BLaER1 (cell line): ENCODE measurements around the gene TMEM170A.
"Not testable (repeated sequence)": the region's sequence is repeated elsewhere in the genome, so short reads cannot be mapped to it uniquely, and the experiment has no call there.

Experiments
- H3K27ac ChIP-seq: shearing (Covaris generic); formaldehyde crosslinking; 2 replicates; pipeline ENCODE4 v1.8.1; 2022
- H3K27me3 ChIP-seq: shearing (Covaris generic); formaldehyde crosslinking; 2 replicates; pipeline ENCODE4 v1.8.1; 2022
- H3K36me3 ChIP-seq: shearing (Covaris generic); formaldehyde crosslinking; 2 replicates; pipeline ENCODE4 v1.8.1; 2022
- H3K4me1 ChIP-seq: shearing (Covaris generic); formaldehyde crosslinking; 2 replicates; pipeline ENCODE4 v1.8.1; 2022
- H3K4me2 ChIP-seq: shearing (Covaris generic); formaldehyde crosslinking; 2 replicates; pipeline ENCODE4 v1.8.1; 2022
- H3K4me3 ChIP-seq: shearing (Covaris generic); formaldehyde crosslinking; 2 replicates; pipeline ENCODE4 v1.8.1; 2022
- H3K9ac ChIP-seq: shearing (Covaris generic); formaldehyde crosslinking; 2 replicates; pipeline ENCODE4 v1.8.1; 2022
- H3K9me3 ChIP-seq: shearing (Covaris generic); formaldehyde crosslinking; 2 replicates; pipeline ENCODE4 v1.8.1; 2022
- H4K20me1 ChIP-seq: shearing (Covaris generic); formaldehyde crosslinking; 2 replicates; pipeline ENCODE4 v1.8.1; 2022
- Cebpa-rat ChIP-seq: shearing (Covaris generic); IDR thresholded peaks from 2 replicates; pipeline ENCODE4 v1.8.1; 2022

Gene TMEM170A

GRCh38 chr16:75464122-75464918 lies at the start of gene TMEM170A:
Gene TMEM170A (minus strand): TSS chr16:75464689. CDS start chr16:75464600, 89 bp downstream.
- peak within 1 kb of the TSS; percentile 90 for H3K9ac ChIP-seq
- no peak for TF ChIP-seq Cebpa-rat
- peak within 1 kb of the TSS; percentile 90 for H3K4me2 ChIP-seq
- H3K4me3 ChIP-seq = peak within 1 kb of the TSS; percentile 98
- H3K27ac ChIP-seq = peak within 1 kb of the TSS; percentile 77
- no peaks in the 10 kb centered on the region for H3K9me3 ChIP-seq
- H4K20me1 ChIP-seq = peaks cover 49% of the 10 kb centered on the region
- H3K4me1 ChIP-seq = peaks cover 46% of the 10 kb centered on the region
- H3K36me3 ChIP-seq = peaks cover 21% of the 10 kb centered on the region
- H3K27me3 ChIP-seq = no peaks in the 10 kb centered on the region

- Histone ChIP-seq H3K36me3 (no peaks in the 10 kb centered on the region), H3K4me1 (peaks cover 68% of the 10 kb centered on the region), H3K27me3 (no peaks in the 10 kb centered on the region), H3K4me2 (peak overlapping the region; percentile 66), H3K27ac (peak overlapping the region; percentile 65), H3K9me3 (peaks cover 43% of the 10 kb centered on the region), H3K4me3 (no peak overlapping the region), H4K20me1 (no peaks in the 10 kb centered on the region), H3K9ac (no peak overlapping the region)
- TF ChIP-seq Cebpa-rat = no peak
These were observed 42.1 kb upstream of the TMEM170A start for GRCh38 chr16:75506574-75506973.

GRCh38 chr16:75506107-75506506 lies 41.6 kb upstream of the TMEM170A start:
- no peak for TF ChIP-seq Cebpa-rat
- H4K20me1 ChIP-seq = no peaks in the 10 kb centered on the region
- no peaks in the 10 kb centered on the region for H3K27me3 ChIP-seq
- H3K36me3 ChIP-seq = no peaks in the 10 kb centered on the region
- peaks cover 72% of the 10 kb centered on the region for H3K4me1 ChIP-seq
- peak overlapping the region; percentile 66 for H3K4me2 ChIP-seq
- H3K9me3 ChIP-seq = peaks cover 43% of the 10 kb centered on the region
- no peak overlapping the region for H3K4me3 ChIP-seq
- H3K9ac ChIP-seq = no peak overlapping the region
- H3K27ac ChIP-seq = peak overlapping the region; percentile 65

GRCh38 chr16:75503801-75504200 lies 39.3 kb upstream of the TMEM170A start:
- no peaks in the 10 kb centered on the region for H3K27me3 ChIP-seq
- peak overlapping the region; percentile 62 for H3K27ac ChIP-seq
- no peaks in the 10 kb centered on the region for H4K20me1 ChIP-seq
- H3K4me1 ChIP-seq = peaks cover 84% of the 10 kb centered on the region
- no peaks in the 10 kb centered on the region for H3K36me3 ChIP-seq
- TF ChIP-seq Cebpa-rat = no peak
- no peak overlapping the region for H3K4me3 ChIP-seq
- H3K4me2 ChIP-seq = peak overlapping the region; percentile 50
- H3K9ac ChIP-seq = no peak overlapping the region
- peaks cover 45% of the 10 kb centered on the region for H3K9me3 ChIP-seq

- TF ChIP-seq Cebpa-rat = no peak
- Histone ChIP-seq H3K27me3 (no peaks in the 10 kb centered on the region), H3K27ac (peak overlapping the region; percentile 30), H4K20me1 (no peaks in the 10 kb centered on the region), H3K4me2 (peak overlapping the region; percentile 50), H3K36me3 (no peaks in the 10 kb centered on the region), H3K9ac (no peak overlapping the region), H3K9me3 (peaks cover 37% of the 10 kb centered on the region), H3K4me1 (peaks cover 86% of the 10 kb centered on the region), H3K4me3 (no peak overlapping the region)
These were observed 38.6 kb upstream of the TMEM170A start for GRCh38 chr16:75502916-75503605.

- H3K9ac ChIP-seq, H3K27ac ChIP-seq, H3K4me3 ChIP-seq, H3K36me3 ChIP-seq, H4K20me1 ChIP-seq, H3K27me3 ChIP-seq, H3K4me2 ChIP-seq: not testable (repeated sequence)
- Histone ChIP-seq H3K9me3 (peaks cover 25% of the 10 kb centered on the region), H3K4me1 (peaks cover 86% of the 10 kb centered on the region)
These were observed 37.3 kb upstream of the TMEM170A start for GRCh38 chr16:75501820-75502219.

GRCh38 chr16:75501359-75501758 lies 36.9 kb upstream of the TMEM170A start:
- H3K36me3 ChIP-seq = no peaks in the 10 kb centered on the region
- no peaks in the 10 kb centered on the region for H4K20me1 ChIP-seq
- H3K27ac ChIP-seq = no peak overlapping the region
- no peak overlapping the region for H3K4me3 ChIP-seq
- no peak overlapping the region for H3K9ac ChIP-seq
- no peaks in the 10 kb centered on the region for H3K27me3 ChIP-seq
- TF ChIP-seq Cebpa-rat = no peak
- H3K9me3 ChIP-seq = peaks cover 20% of the 10 kb centered on the region
- H3K4me1 ChIP-seq = peaks cover 86% of the 10 kb centered on the region
- no peak overlapping the region for H3K4me2 ChIP-seq

- H3K9ac ChIP-seq, H3K4me3 ChIP-seq, H3K27me3 ChIP-seq, H3K36me3 ChIP-seq, H4K20me1 ChIP-seq, H3K27ac ChIP-seq: not testable (repeated sequence)
- peak overlapping the region; percentile 39; the same call in 1 of the 2 replicates for H3K4me2 ChIP-seq
- H3K9me3 ChIP-seq = peaks cover 11% of the 10 kb centered on the region
- peaks cover 79% of the 10 kb centered on the region for H3K4me1 ChIP-seq
These were observed 34.3 kb upstream of the TMEM170A start for GRCh38 chr16:75498605-75499322.

GRCh38 chr16:75497558-75497957 lies 33.1 kb upstream of the TMEM170A start:
- Histone ChIP-seq H3K27me3 (no peaks in the 10 kb centered on the region), H3K27ac (peak overlapping the region; percentile 0; the same call in 1 of the 2 replicates), H3K36me3 (no peaks in the 10 kb centered on the region), H3K4me2 (no peak overlapping the region), H3K4me3 (no peak overlapping the region), H3K9me3 (peaks cover 11% of the 10 kb centered on the region; the same call in 1 of the 2 replicates), H4K20me1 (peaks cover 1% of the 10 kb centered on the region; the same call in 1 of the 2 replicates), H3K9ac (no peak overlapping the region), H3K4me1 (peaks cover 79% of the 10 kb centered on the region)
- no peak for TF ChIP-seq Cebpa-rat
